ENCODE results near the gene SERPINI1.

The SERPINI1 gene

DNA sequence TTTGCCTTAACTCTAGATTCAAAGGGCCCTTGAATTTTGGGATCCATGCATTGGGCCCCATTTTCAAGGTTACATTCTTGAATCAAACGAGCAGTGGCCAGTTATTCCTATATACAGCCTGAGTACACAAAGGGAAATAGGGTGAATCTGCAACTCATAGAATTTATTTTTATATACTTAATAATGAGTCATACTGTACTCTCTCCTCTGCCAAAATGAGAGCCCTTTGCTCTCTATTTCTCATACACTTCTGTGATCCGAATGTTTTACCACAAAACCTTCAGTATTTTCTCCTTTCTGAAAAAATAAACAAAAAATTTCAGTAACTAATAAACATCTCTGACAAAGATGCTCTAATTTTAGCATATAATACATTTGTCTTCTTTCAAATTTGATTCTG, 116.7 kb downstream of the SERPINI1 start:
- no peak for DNase-seq

DNA sequence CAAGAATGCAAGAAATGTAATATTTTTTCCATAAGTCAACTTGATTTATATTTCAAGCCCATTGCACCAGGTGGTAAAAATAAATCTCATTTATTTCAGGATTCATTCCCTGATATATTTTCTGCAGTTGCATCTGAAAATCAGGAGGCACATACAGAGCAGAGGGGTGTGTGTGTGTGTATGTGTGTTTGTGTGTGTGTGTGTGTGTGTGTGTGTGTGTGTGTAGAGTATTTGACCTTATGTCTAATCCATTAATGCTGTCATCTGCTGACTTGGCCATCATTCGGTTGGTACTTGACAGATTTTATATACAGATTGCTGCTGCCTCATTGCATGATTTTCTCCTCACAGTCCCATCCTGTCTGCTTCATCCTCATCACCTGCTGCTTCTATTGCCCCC, 118.5 kb downstream of the SERPINI1 start:
- DNase-seq: no peak

DNA sequence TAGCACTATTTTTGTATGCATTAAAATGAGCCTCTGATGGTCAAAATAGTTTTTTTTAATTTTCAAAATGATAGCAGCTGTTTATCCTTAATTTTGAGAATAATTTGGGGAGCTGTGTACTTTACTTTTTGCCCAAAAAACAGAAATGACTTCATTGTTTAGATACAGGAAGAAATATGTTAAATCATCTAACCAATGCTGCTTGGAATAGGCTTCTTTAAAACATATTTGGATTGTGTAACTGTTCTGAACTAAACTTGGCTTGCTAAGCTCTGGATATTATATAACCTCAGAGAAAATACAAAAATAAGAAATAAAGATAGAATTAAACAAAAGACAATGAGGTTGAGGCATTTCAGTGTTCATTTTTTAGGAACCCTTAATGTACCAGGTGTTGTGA, 119.3 kb downstream of the SERPINI1 start:
- DNase-seq: no peak

DNA sequence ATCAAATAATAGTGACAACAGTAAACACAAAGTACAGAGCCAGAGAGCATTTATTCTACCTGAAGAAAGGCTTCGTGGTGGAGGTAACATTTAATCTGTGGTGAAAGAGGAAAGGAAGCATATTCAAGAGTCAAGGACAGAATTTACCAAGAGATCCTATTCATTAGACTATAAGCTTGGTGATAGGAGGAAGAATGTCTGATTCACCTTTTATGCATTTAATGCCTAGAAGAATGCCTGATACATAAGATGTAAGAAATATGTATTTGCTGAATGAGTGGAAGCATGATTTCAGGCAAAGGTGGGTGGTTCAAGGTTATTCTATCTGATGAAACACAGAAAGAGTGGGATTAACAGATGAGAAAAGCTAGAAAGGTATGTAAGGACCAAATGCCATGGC, 119.8 kb downstream of the SERPINI1 start:
- DNase-seq: no peak

DNA sequence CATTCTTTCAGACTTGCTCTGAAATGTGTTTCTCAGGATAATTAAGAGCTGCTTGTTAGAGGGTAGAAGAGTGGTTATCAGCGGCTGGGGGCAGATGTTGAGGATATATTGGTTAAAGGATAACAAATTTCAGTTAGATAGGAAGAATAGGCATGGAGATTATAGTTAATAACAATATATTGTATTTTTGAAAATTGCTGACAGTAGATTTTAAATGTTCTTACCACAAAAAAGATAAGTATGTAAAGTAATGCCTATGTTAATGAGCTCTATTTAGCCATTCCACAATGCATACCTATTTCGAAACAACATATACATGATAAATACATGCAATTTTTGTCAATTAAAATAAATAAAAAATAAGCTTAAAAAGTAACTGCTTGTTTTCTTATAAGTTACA, 123.3 kb downstream of the SERPINI1 start:
- DNase-seq: no peak

DNA sequence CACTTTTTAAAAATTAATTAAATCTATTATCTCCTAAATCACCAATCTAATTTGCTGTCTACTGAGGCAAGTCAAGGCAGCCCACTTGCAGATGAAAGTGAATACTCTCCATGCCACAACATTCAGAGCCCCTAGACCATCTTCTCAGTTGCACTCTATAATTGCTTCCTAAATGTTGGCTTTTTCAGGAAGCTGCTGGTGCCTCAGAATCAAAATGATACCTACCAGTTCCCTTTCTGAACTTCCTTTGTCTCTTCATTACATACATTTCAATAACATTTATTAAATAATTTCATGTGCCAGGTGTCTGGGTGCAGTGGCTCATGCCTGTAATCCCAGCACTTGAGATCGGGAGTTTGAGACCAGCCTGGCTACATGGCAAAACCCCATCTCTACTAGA, 124.1 kb downstream of the SERPINI1 start:
- DNase-seq: no peak

DNA sequence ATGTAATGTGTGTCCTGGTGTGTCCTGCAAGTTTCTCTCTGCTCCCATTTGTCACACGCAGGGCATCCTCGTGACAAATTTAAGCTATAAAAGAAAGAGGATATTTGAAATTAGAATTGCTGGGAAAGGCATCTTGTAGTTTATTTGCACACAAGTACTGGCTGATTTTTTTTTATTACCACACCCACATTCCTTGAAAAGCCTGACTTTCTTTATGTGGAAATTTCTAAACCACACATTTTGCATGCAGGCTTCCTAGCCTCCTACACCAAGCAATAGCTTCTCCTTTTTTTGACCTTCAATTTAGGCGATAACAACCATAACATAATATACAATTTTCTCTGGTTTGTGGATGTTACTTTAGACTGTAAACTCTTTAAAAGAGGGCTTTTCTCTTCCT, 126.1 kb downstream of the SERPINI1 start:
- no peak for DNase-seq

DNA sequence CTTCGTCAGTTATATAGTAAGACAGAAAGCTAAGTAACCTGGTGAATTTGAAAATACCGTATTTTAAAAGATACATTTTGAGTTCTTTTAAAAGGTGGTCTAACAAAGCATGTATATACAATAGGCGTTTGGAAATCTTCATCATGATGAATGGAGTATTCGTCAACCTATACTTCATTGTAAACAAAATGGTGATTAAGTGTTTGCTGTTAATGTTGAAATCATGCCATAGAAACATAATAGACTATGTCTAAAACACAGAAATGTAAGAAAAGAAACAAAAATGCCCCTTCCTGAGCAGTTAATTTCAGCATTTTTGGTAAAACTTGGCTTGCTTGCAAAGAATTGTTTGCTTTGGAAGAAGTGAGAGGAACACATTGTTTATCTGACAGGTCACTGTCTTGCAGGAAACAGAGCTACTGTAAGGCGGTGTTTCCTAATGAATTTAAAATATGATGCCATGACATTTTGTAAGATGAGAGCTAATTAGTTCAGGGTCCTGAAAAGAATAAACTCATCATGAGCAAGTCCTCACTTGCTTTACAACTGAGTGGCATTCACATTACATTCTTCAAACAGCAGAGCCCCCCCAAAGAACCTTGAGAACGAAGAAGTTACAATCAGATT, 126.7 kb downstream of the SERPINI1 start:
- DNase-seq: no peak

DNA sequence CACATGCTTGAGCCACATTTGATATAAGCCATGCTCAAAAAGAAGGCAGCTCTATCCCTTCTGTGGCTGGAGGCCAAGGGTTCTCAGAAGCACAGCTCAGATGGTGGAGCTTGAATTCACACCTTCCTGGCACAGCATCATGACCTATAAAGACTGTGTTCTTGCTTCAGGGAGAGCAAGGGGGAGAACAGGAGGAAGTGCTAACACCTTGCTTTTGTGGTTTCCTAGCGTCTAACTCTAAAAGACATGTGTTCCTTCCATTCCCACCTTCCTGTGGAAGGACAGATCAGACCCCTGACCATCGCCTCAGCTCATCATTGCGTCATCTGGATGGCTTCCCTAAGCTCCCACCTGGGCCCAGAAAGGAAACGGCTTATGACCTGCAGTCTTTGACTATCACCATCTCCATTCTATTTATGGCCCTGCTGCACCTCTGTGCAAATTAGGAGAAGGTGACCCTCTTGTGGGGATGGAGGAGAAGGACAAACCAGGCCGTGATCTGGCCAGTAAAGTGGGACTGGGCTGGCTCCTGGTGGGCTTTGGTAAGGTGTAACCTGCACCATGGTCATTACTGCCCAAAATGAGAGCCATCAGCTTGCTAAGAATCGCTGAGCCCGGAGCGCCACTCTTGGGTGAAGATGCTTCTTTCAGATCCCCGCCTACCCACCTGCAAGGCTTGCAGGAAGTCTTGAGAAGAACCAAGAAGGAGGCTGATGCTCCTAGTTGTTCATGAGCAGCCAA, 128.5 kb downstream of the SERPINI1 start:
- DNase-seq: no peak

DNA sequence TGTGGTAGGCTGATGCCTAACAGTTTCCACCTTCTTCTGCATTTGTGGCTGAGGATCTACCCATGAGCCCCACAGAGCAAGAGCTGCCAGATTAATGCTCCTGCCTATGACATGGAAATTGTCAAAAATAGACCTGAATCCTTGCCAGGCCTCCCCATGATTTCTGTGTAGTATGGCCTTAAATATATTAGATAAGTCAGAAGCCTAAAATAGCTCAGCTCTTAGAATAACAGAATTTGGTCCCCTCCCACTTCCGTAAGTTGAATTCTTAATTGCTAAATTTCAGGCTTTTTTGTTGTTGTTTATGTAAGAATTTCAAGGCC, 129.0 kb downstream of the SERPINI1 start:
- no peak for DNase-seq

DNA sequence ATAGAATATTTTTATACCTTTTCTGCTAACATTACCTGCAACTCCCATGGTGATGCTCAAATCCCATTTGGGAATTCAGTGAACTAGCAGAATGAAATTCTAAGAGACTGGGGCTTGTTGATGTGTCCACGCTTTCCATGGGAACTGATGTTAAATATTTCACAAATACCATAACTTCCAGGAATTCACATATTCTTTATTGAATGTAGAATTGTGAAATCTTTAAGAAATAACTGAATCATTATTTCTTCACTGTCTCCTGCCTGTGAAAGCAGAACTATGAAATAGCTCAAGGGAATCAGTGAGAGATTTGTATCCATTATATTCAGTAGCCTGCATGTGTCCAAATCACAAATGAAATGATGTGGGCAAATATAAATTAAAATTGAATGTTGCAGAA, 130.8 kb downstream of the SERPINI1 start:
- no peak for DNase-seq

DNA sequence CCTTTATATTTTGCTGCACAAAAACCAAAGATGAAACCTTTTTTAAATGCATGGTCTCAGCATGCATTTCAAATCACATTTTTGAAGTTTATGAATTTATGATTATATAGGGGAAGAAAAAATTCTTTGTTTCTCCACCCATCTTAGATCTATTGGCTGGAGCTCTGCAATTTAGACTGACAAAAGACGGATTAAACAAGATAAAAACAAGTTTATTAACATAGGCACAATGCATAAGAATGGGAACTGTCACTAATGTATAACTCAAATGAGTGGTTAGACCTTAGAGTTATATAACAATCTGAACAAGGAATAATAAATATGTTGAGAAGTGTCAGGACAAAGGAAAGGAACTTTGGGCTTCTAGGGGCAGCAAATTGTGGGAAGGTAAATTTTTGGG, 132.5 kb downstream of the SERPINI1 start:
- no peak for DNase-seq

DNA sequence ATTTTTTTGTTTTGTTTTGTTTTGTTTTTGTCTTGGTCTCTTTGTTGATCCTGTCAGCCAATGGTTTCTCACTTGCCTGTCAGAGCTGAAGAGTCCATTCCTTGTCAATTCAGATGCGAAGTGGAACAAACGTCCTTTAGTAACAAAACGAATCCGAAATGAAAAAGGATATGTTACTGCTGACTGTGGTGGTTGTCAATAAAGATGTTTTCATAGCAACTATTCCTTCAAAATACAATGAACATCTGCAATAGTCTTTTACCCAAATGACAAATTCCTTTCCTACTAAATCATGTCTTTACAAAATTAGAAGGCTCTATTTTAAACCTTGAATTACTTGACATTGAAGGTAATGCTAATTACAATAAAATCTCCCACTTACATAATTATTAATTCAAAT, 134.7 kb downstream of the SERPINI1 start:
- no peak for DNase-seq

DNA sequence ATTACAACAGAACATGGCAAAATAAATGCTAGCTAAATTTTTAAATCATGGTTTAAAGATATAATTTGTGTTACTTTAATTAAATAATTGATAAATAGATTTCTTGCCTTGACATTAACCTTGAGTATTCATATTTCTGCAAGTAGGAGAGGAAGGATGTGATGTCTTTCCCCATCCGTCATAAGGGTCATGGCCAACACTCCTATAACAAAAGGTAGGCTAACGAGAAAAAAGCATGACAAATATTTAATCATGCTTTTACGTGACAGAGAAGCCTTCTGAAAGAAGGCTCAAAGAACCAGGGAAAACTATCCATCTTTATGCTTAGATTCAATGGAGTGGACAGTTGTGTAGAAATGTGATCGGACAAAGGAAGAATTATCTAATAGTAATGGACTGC, 135.2 kb downstream of the SERPINI1 start:
- no peak for DNase-seq

DNA sequence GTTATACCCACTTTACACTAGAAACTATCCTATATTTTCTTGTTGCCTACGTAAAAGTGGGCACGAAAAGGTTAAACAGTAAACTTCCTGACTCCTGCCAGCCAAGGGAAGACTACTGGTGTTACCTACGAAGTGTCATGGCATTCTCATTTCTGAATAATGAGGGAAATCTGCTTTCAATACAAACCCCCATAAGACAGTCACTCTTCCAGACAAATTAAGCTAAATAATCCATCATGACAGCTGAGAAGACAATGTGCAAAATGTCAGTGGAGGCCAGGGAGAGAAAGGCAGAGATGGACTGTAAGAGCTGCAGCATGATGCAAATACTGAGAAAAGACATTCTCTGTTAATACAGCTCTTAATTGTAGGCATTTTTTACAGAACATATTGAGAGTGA, 136.5 kb downstream of the SERPINI1 start:
- no peak for DNase-seq

DNA sequence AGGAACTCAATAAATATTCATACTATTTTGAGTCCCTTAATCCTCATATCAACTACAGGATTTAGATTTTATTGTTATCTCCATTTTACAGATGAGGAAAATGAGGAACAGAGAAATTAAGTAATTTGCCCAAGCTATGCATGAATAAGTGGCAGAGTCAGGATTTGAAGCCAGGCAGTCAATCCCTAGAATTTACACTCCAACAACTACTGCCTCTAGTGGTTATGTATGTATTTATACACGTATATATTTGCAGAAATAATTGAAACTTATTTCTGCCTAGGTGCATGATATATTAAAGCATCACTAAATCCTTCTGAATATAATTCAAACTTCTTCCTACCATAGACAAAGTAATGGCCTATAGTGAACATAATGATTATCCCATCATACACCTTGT, 137.4 kb downstream of the SERPINI1 start:
- DNase-seq: no peak

DNA sequence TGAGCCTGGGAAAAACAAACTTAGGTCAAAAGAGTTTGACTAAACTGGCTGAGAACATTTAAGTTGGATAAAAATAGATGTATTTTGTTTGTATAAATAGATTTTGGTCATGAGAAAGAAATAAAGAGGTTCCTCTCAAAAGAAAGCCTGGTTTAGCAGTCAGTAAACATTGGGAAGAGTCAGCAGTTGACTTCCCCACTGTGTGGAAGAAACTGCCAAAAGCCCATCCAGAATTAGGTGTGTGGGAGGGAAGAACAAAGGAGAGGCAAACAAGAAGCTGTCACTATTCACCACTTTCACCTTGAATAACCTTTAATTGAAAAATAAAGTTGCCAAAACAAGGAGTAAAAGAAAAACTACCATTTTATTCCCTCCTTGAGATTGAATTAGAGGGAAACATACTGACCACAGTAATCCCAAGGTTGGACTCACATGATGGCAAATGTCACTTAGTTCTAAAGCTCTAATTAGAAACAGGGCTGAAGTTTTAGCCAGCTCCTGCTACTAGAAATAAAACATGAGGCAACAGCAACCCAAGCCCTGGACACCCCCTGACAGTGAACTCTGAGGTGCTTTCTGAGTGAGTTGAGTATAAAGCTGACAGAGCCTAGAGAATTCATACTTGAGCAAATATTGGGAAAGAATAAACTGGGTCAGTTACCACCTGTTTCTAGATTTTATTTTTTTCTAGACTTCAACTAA, 139.3 kb downstream of the SERPINI1 start:
- DNase-seq: no peak
